NCI-H1436 (cell line): ENCODE measurements around the gene OXGR1.

Experiments
- DNase-seq: peaks from one replicate; lab custom pipeline; 2025; lab: John Stamatoyannopoulos, UW

Gene OXGR1

GRCh38 chr13:96963786-96964475 is 30.3 kb downstream of the OXGR1 start:
- DNase-seq: no peak

- no peak for DNase-seq
Measured at GRCh38 chr13:96960379-96960778, 33.9 kb downstream of the OXGR1 start.

GRCh38 chr13:96958286-96958891 is 35.9 kb downstream of the OXGR1 start:
- peak; percentile 69 for DNase-seq

GRCh38 chr13:96952595-96952994 is 41.7 kb downstream of the OXGR1 start:
- no peak for DNase-seq

GRCh38 chr13:96948127-96948526 is 46.1 kb downstream of the OXGR1 start:
- DNase-seq: no peak

DNA sequence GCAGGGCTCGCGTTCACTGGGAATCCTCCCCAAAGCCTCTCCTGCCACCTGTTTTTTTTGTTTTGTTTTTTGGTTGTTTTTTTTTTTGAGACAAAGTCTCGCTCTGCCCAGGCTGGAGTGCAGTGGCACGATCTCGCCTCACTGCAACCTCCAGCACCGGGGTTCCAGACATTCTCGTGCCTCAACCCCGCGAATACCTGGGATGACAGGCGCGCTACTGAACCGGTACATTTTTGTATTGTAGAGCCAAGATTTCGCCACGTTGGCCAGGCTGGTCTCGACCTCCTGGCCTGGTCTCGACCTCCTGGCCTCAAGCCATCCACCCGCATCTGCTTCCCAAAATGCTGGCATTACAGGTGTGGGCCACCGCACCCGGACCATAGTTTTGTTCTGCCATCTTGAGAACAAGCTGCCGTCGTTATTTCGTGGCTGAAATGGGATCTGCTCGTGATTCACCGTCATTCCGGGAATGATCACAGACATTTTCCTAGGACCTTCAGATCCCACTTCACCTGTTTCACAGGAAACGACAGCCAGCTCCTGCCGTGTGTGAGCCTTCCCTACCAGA is 46.8 kb downstream of the OXGR1 start:
- DNase-seq: no peak

GRCh38 chr13:96946709-96947311 is 47.5 kb downstream of the OXGR1 start:
- no peak for DNase-seq

DNA sequence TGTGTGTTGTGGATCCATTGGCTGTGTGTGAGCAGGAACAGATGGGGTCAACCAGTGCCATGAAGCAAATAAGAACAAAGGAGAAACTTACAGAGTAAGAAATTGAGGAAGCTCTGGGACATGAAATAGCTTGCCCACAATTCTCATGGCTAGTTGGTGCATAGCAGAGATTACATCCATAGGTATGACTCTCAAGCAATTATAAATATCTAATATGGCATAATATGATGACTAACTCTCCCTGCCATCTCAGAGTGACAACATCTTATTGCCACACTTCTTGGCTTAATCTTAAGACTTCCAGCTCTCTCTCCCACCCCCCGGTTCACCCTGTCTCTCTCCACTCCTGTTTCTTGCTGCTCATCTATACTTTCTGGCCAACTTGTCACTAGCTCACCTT is 53.3 kb downstream of the OXGR1 start:
- DNase-seq: no peak

- no peak for DNase-seq
Measured at GRCh38 chr13:96935901-96936300, 58.4 kb downstream of the OXGR1 start.
